ENCODE measurements around the gene TTC22.
"Not testable (repeated sequence)": the region's sequence is repeated elsewhere in the genome, so short reads cannot be mapped to it uniquely, and the experiment has no call there.

TTC22 gene

DNA sequence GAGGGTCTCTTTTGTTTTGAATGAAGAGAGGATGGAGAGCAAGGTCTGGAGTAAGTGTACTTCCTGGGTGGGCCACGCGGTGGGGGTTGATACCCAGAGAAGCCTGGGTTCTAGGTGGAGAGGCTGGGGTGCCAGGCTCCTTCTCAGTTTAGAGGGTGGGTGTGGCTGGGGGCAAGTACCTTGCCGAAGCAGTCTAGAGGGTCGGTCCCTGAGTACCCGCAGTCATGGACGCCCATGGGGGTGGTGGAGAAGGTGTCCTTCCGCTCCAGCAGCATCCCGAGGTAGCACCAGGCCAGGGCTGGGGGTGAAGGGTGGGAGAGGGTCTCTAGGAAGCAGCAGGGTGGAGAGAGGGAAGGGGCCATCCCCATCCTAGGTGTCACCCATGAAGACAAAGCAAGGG is 14.3 kb downstream of the TTC22 start:
- DNase-seq (ENCODE audit: low read depth, low spot score), result no peak

DNA sequence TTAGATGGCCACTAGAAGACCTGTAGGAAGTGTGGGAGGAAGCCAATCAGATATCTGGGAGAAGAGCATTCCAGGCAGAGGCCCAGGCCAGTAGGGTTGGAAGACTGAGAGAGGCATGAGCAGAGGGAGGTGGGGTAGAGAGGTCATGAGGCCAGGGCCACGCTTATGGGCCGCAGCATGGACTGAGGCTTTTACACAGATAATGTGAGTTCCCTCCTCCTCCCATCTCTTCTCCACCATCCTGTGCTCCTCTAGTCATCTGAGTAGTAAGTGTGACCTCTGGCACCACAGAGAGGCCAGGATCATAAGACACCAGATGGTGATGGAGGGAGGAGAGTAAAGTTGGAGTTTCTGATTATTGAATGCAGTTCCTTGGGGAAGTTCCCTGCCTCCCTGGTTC is 17.1 kb downstream of the TTC22 start:
- no peak for DNase-seq (ENCODE audit: low read depth, low spot score)

DNA sequence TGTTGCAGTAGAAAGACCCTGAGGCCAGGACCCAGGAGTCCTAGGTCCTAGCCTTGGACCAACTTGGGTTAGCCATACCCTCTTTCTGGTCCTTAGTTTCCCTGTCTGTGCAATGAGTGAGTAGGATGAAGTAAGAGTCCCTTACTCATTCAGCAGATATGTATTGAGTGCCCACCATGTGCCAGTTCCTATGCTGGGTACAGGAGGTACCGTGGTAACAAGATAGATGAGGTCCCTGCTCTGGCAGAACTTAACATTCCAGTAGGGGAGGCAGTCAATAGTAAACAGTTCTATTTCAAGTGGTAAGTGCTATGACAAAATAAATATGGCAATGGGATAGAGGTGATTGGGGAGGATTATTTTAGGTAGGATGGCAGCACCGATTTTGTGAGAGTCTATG is 18.5 kb downstream of the TTC22 start:
- no peak for DNase-seq (ENCODE audit: low read depth, low spot score)

DNA sequence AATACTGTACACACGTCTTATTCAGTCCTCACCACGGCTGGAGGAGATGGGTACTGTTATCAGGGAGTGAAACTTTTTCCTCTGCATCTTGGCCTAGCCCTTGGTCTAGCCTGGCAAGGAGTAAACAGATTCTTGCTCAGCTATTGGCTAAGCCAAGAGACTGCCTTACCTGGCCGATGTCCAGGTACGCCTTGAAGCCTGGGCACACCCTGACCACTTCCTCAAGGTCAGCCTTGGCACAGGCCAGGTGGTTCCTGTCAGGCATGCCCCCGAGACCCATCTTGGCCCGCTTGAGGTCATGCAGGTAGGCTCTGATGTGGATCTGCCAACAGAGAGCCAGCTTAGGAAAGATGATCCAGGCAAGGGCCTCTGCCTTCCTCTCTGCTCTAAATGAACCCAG is 19.0 kb downstream of the TTC22 start:
- no peak for DNase-seq (ENCODE audit: low read depth, low spot score)

DNA sequence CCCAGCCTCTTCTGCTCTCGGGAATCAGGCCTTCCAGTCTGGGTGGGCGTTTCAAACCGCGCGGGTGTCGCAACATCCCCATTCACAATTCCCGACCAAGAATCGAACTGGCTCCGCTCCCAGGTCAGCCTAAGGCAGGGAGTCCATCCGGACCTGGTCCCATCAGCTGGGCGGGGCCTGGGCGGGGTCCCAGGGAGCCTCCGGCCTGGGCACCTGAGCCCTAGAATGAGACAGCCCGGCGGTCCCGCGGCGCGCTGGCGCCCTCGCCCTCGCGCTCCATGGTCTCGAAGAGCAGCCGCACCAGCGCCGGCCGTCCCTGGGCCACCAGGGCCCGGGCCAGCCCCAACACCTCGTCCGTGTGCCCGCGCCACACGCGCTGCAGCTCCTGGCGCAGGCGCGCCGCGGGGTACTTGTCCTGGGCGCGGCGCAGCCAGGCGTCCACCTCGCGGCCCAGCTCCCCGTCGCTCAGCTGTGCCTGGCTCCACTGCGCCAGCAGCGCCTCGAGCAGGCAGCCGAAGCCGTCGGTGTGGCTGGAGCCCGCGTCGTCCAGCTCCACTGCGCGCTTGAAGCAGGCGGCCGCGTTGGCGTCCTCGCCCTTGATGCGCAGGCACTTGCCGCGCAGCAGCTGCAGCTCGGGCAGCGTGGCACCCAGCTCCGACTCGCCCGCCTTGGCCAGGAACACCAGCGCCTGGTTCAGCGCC is 19.9 kb downstream of the TTC22 start:
- DNase-seq (ENCODE audit: low read depth, low spot score), result no peak

DNA sequence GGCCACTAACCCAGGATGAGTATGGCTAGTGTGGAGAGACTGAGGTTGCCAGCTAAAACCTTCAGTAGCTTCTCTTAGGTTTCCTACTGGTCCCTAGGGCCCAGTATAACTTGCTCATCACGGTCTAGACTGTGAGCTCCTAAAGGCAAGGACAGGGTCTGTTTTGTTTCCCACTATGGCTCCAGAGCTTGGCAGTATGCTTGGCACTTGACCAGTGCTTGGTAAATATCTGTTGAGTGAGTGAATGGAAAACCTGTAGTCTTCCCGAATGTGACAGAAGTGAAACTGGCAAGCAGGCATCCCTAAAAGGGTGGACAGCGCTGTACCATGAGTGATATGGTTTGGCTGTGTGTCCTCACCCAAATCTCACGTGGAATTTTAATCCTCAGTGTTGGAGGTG is 23.7 kb downstream of the TTC22 start:
- no peak for DNase-seq (ENCODE audit: low read depth, low spot score)

DNA sequence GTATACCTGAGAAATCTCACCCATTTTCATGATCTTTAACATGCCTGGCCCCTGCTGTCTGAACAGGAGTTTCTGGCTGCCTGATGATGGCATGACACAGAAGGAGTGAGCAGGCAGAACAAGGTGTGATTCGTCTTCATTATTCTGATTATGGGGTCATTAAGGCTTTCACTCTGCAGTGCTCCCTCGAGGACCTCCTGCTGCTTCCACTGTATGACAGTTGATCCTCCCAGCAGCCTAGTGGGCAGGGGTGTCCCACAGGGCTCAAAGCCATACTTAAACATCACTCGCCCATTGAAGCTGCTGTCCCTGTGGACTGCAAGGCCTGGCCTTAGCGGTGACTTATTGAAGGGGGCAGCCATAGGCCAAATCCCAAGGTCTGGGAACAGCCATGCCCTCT is 24.1 kb downstream of the TTC22 start:
- DNase-seq (ENCODE audit: low read depth, low spot score), result no peak

DNA sequence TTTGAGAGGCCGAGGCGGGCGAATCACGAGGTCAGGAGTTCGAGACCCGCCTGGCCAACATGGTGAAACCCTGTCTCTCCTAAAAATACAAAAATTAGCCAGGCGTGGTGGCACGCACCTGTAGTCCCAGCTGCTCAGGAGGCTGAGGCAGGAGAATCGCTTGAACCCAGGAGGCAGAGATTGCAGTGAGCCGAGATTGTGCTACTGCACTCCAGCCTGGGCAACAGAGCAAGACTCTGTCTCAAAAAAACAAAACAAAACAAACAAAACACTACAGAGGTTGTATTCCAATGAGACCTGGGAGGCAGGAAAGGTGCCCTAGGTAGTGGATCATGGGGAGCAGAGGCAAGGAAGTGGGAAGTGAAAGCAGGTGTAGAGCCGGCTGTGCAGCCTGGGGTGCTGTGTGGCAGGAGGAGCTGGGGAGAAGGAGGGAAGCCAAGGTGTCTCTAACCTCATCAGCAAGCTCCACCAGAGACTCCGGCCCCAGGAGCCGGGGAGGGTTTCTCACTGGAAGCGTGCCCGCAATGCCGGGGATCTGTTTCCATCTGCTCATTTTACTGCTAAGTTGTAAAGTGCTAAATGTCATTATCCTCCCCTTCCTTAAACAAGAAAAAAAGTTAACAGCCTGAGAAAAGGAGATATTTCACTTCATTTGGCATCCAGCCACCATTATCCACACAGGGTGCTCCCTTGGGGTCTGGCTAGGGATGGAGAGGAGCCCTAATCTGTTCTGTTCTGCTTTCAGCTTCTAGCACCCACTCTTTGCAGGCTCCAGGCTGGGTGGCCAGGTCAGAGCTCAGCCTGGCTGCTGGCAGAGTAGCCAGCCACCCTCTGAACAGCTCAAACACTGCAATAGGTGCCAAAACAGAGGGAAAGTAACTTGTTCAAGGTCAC is 25.0 kb downstream of the TTC22 start:
- not testable (repeated sequence) for DNase-seq (ENCODE audit: low read depth, low spot score)

DNA sequence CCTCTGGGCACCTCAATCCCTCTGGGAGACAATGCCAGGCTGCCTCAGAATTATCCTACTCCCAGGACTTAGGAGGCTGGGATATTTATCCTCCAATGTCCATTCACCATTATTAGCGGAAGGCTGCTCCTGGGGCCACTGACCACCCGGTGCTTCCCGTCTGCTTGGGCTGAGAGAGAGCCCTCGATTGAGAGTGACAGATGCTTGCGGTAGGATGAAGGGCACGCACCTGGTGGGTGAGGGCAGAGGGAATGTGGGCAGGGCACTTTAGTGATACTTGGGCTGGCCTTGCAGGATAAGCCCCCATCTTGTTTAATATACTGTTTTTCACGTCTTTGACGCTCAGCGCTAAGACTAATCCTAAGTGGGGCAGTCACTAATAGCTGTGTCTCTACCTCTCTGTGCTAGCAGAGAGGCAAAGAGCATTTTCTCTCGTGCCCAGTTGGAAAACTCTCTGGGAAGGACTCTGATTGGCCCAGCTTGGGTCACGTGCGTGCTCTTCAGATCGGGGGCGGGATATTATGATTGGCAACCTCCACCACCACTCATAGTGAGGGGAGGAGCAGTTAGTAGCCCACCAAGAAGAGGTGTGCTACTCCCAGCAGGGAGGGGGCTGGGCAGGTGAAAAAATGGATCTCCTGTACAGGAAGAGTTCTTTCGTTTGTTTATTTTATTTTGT is 26.2 kb downstream of the TTC22 start:
- DNase-seq (ENCODE audit: low read depth, low spot score), result no peak

DNA sequence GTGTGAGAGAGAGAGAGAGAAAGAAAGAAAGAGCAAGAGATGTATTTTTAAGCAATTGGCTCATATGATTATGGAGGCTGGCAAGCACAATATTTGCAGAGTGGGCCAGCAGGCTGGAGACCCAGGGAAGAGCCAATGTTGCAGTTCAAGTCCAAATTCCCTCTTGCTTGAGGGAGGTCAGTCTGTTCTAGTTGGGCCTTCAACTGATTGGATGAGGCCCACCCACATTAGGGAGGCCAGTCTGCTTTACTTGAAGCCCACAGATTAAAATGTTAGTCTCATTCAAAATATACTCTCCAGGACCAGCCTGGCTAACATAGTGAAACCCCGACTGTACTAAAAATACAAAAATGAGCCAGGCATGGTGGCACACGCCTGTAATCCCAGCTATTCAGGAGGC is 28.2 kb downstream of the TTC22 start:
- no peak for DNase-seq (ENCODE audit: low read depth, low spot score)

DNA sequence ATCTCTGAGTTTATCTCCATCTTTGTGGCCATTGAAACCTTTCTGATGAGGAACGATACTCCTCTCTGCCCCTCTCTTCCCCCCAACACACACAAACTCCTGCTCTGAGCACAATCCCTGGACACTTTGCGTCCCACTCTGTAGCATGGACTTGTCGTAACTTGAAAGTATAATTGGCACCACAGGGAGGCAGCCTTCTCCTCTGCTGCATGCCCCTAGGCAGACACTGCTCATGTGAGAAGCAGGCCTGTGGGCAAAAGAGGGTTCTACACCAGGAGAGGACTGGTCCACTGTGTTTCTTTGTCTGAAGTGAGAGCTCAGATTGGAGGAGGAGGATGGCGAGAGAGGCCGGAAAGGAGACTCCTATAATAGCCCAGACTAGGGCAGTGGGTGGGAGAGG is 33.0 kb downstream of the TTC22 start:
- no peak for DNase-seq (ENCODE audit: low read depth, low spot score)

DNA sequence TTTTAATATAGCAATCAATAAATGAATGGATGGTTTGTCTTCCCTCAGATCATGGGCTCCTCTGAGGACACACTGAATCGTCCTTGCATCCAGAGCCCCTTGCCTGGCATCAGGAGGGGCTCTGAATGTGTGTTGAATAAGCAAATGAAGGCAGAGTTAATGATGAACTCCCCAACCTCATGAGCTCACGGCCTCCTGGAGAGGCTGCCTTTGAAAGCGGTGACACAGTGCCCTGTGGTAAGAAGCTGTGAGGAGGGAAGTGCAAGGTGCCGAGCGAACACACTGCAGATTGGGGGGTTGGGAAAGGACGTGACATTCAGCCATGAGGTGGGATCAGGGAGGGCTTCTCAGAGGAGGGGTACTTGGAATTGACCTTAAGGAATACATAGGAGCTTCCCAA is 33.6 kb downstream of the TTC22 start:
- no peak for DNase-seq (ENCODE audit: low read depth, low spot score)

DNA sequence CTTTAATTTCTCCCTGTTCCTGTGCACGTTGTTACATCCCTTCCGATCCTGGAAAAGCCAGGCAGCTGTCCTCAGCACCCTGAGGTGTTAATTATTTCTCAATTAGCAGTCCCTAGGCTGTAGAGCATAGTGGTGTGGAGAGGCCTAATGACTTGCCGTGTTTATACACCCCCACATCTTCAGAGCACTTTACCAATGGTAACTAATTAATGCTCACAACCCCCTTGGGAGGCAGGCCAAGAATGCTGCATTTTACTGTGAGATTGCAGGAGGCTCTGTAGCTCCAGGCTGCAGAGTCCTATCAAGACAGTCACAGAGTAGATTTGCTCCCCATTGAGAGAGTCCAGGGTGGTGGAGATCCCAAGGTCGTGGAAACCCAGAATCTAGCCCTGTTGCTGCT is 34.4 kb downstream of the TTC22 start:
- DNase-seq (ENCODE audit: low read depth, low spot score), result no peak

DNA sequence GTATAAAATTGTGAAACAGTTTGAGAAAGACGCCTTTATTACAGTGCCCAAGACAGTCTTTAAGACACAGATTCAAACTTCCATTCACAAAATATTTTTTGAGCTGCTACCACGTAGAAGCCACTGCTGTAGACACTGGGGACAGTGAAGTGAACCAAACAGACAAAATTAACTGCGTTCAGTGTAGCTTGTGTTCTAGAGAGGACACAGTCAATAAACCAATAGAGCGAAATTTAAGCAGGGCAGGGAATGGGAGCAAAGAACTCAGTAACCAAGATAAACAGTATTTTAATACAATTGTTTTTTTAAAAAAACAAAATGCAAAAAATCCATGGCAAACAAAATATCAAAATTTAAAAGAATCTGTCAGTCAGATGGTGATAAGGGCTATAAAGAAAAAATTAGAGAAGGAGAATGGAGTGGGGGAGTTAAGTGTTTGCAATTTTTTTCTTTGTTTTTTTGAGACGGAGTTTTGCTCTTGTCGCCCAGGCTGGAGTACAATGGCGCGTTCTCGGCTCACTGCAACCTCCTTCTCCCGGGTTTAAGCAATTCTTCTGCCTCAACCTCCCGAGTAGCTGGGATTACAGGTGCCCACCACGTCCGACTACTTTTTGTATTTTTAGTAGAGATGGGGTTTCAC is 36.1 kb downstream of the TTC22 start:
- DNase-seq (ENCODE audit: low read depth, low spot score), result no peak

DNA sequence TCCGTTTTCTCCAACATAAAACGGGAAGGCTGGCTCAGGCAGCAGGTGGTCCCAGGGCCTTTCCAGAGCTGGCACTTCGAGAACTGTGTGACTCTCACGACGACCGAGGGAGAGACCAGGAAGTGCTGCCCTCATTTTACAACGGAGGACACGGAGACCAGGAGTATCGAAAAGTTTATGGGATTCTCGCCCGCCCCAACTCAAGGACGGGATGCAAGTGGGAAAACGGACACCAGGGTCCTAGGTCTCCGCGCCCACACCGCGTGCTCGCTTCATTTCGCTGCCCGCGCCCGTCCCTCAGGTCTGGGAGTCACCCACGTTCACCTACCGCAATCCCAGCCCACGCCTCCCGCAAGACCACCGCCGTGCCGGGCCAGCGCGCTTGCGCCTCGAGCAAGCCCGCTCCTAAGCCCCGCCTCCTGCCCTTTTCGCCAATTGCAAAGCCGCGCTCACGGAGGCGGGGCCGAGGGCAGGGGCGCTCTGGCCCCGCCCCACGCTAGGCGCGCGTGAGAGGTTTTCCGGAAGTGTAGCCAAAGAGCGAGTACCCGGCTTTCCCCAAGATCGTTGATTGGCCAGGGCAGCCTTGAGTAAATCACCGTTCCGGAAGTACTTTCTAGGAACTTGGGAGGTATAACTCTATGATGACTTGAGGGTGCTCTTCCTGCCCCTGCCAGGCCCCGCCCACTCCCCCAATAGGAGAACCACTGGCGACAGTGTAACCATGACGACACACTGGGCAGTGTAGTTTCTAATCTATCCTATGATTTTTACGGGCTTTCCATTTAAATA is 36.8 kb downstream of the TTC22 start, which contains the start of gene PARS2:
PARS2 (minus strand) TSS at position 391 of the 789 bp plus-strand sequence. CDS start 5,362 bp downstream, outside the sequence.
- peak; percentile 95 for DNase-seq (ENCODE audit: low read depth, low spot score)

DNA sequence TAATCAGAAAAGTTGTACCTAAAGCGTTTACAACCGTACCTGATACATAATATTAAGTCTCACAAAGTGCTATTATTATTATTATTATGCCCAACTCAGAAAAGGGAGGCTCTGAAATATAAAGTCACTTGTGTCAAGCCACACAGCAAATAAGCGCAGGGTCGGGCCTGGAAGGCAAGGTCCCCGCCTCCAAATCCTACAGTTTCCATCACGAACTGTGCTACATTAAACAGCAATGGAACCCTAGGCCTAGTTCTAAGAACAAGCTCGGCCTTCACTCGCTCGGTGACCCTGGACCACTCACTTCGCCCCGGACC is 37.3 kb downstream of the TTC22 start:
- no peak for DNase-seq (ENCODE audit: low read depth, low spot score)

DNA sequence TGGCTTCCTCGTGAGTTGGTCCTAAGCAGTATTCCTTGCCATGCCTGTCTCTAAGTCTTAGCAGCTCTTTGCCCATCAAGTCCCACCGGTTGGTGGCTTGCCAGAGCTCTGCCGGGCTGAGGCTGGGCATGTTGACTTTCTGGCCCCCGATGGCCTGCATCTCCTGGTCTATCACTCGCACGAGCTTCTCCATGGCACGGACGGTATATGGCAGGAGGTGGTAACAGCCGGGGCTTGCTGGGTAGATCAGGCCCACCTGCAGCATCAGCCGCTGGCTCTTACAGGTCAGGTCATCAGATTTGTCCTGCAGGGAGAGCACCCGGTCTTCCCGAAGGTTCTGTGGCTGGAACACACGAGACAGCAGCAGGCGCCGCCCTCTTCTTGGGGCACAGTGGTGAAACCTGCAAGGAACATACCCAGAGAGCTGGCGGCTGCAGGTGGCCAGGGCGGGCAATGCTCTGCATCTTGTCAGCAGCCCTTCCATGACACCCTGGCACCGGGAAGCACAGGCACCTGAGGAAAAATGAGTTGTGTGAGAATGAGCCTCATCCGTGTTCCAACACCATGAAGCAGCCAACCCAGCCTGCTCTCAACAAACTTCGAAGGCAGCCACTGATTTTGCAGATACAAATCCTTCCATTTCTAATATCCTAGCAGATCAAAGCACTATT is 42.3 kb downstream of the TTC22 start:
- no peak for DNase-seq (ENCODE audit: low read depth, low spot score)

DNA sequence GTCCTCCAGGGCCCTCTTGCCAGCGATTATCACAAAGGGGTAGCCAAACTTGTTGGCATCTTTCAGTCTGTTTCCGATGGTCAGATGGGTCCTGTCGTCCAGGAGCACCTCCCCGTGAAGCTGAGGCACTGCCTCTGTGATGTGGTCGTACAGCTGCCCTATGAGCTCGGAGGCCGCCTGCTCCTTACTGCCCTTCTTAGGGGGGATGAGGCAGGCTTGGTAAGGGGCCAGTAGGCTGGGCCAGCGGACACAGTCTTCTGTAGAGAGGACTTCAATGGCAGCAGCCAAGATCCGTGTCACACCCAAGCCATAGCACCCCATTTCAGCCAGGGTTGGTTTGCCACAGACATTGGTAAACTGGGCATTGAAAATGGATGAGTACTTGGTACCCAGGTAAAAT is 43.3 kb downstream of the TTC22 start:
- no peak for DNase-seq (ENCODE audit: low read depth, low spot score)

DNA sequence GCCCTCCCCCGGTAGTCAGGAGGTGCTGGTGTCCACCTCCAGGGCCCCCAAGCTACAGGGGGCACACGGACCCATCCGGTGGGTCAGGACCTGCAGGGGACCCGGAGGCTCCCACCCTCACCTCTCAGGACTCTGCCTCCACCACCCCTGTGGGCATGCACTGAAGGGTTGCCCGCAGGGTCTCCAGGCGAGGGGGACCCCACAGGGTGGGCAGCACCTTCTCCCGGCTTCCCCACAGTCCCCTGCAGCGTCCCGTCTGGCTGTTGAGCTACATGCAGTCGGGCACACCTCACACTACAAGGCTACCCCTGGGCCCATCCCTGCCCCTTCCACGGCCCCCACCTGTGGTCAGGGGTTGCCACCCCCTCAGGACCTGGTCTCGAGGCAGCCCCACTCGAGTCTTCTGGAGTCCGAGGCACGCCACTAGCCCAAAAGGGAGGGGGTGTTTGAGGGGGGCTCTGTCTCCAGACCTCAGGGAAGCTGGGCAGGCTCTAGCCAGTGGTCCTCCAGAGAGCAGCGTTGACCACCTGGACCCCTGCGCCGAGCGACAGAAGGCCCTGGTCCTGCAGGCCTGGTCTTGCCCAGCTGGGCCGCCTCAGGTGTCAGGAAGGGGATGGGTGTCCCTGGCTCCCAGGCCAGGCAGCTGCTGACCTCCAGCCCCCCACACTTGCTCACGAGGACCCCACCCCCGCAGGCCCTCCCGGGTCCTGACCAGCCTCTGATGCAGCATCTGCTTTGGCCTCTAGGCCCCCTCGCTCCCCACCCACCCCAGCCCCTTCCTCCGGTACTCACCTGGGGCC is 46.4 kb downstream of the TTC22 start:
- DNase-seq (ENCODE audit: low read depth, low spot score), result no peak

DNA sequence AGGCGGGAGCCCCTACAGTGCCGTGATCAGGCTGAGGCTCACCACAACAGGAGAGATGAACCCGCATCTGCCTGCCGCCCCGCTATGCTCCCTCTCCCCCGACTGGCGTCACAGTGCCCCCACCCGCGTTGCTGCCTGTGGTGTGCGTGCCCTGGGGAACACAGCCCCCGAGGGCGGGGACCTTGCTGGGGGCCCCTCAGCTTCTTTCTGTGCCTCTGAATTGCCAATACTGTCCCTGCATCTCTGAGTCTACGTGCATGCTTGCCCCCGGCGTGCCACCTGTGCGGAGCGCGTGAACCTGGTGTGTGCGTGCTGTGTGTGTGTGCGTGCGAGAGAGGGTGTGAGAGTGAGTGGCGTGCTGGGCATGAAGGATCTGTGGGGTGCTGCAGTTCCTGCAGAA is 47.1 kb downstream of the TTC22 start:
- no peak for DNase-seq (ENCODE audit: low read depth, low spot score)

Measured in activated naive CD8-positive, alpha-beta T cell treated with anti-CD3 and anti-CD28 coated beads, Interleukin-2, amount 50 U/mL, for 16 hours (primary cell).